WTC11 (cell line): Measurements from ENCODE around the gene TRIML1. TPM values are rescaled to one million over a fixed set of nuclear protein-coding genes. Genes with fewer than 3 reads are reported as not detected.

ENCODE experiments used
- ATAC-seq: fragments of 200-7000 bp; cut with Tn5 transposase; 2 replicates; pipeline ENCODE4 v1.10.0; 2021; ENCODE audit warnings: mild to moderate bottlenecking, moderate library complexity
- CTCF ChIA-PET: fragments of 300-600 bp; sonication (Branson Sonifier 250); formaldehyde crosslinking; loops from one replicate; lab custom pipeline; 2021; ENCODE audit warnings: antibody characterized with exemption; lab: Charles Lee
- POLR2A ChIA-PET: fragments of 350-600 bp; sonication (Branson Sonifier 250); formaldehyde crosslinking; loops from one replicate; lab custom pipeline; 2021; ENCODE audit warnings: antibody characterized with exemption; lab: Charles Lee
- DNase-seq: peaks from one replicate; pipeline ENCODE4 v3.0.0; 2021; ENCODE audit warnings: low spot score
- H3K27ac Mint-ChIP-seq: 2 replicates; pipeline ENCODE4 v1.8.0; 2021; ENCODE audit warnings: mixed read lengths
- H3K27me3 Mint-ChIP-seq: 2 replicates; pipeline ENCODE4 v1.8.0; 2021; ENCODE audit warnings: low read depth, mild to moderate bottlenecking, moderate library complexity, mixed read lengths
- H3K36me3 Mint-ChIP-seq: 2 replicates; pipeline ENCODE4 v1.8.0; 2021; ENCODE audit warnings: mixed read lengths
- H3K4me1 Mint-ChIP-seq: 2 replicates; pipeline ENCODE4 v1.8.0; 2022; ENCODE audit warnings: mixed read lengths
- H3K4me3 Mint-ChIP-seq: 2 replicates; pipeline ENCODE4 v1.8.0; 2021; ENCODE audit warnings: mild to moderate bottlenecking, moderate library complexity, mixed read lengths
- H3K9me3 Mint-ChIP-seq: 2 replicates; pipeline ENCODE4 v1.8.0; 2021; ENCODE audit warnings: mixed read lengths
- CBFB ChIP-seq: sonication (generic); formaldehyde crosslinking; IDR thresholded peaks from 2 replicates; pipeline ENCODE4 v1.8.1; 2022; ENCODE audit warnings: mild to moderate bottlenecking, low read depth, missing genetic modification reagents
- ESRRA ChIP-seq: sonication (generic); formaldehyde crosslinking; IDR thresholded peaks from 2 replicates; pipeline ENCODE4 v1.8.1; 2022; ENCODE audit warnings: mild to moderate bottlenecking, missing genetic modification reagents, borderline replicate concordance
- HMGA2 ChIP-seq: fragments of 250-450 bp; sonication (Bioruptor Pico); IDR thresholded peaks from 2 replicates; pipeline ENCODE4 v1.4.0; 2021; ENCODE audit warnings: mild to moderate bottlenecking, moderate library complexity
- PRRX2 ChIP-seq: fragments of 250-450 bp; sonication (Bioruptor Pico); IDR thresholded peaks from 2 replicates; pipeline ENCODE4 v1.8.0; 2021; ENCODE audit warnings: mild to moderate bottlenecking
- SP1 ChIP-seq: sonication (generic); formaldehyde crosslinking; conservative IDR thresholded peaks from 2 replicates; pipeline ENCODE4 v1.8.1; 2022; ENCODE audit warnings: missing genetic modification reagents
- ZNF671 ChIP-seq: fragments of 250-450 bp; sonication (Bioruptor Pico); IDR thresholded peaks from 2 replicates; pipeline ENCODE4 v1.8.0; 2021; ENCODE audit warnings: mild to moderate bottlenecking
- ZSCAN18 ChIP-seq: fragments of 250-450 bp; sonication (Bioruptor Pico); IDR thresholded peaks from 2 replicates; pipeline ENCODE4 v2.1.2; 2022; ENCODE audit warnings: mild to moderate bottlenecking, moderate library complexity
- total RNA-seq: library from RNA; stranded (reverse); gene quantifications from 3 replicates; pipeline ENCODE4 v1.2.3, GENCODE V29; 2021
- TF ChIP-seq, protein P1 (sequence below): fragments of 250-450 bp; sonication (Bioruptor Pico); IDR thresholded peaks from 2 replicates; pipeline ENCODE4 v1.9.0; 2021; ENCODE audit warnings: mild to moderate bottlenecking, borderline replicate concordance
- TF ChIP-seq, protein P2 (sequence below): sonication (generic); formaldehyde crosslinking; IDR thresholded peaks from 2 replicates; pipeline ENCODE4 v1.8.1; 2022; ENCODE audit warnings: mild to moderate bottlenecking, moderate library complexity, missing genetic modification reagents

Gene TRIML1
- total RNA-seq, 1 experiment from 2014 or later = not detected

- no peak for TF ChIP-seq ZSCAN18 (CRISPR knock-in tag)
- no peak for TF ChIP-seq PRRX2 (CRISPR knock-in tag)
- TF ChIP-seq, protein P1, sequence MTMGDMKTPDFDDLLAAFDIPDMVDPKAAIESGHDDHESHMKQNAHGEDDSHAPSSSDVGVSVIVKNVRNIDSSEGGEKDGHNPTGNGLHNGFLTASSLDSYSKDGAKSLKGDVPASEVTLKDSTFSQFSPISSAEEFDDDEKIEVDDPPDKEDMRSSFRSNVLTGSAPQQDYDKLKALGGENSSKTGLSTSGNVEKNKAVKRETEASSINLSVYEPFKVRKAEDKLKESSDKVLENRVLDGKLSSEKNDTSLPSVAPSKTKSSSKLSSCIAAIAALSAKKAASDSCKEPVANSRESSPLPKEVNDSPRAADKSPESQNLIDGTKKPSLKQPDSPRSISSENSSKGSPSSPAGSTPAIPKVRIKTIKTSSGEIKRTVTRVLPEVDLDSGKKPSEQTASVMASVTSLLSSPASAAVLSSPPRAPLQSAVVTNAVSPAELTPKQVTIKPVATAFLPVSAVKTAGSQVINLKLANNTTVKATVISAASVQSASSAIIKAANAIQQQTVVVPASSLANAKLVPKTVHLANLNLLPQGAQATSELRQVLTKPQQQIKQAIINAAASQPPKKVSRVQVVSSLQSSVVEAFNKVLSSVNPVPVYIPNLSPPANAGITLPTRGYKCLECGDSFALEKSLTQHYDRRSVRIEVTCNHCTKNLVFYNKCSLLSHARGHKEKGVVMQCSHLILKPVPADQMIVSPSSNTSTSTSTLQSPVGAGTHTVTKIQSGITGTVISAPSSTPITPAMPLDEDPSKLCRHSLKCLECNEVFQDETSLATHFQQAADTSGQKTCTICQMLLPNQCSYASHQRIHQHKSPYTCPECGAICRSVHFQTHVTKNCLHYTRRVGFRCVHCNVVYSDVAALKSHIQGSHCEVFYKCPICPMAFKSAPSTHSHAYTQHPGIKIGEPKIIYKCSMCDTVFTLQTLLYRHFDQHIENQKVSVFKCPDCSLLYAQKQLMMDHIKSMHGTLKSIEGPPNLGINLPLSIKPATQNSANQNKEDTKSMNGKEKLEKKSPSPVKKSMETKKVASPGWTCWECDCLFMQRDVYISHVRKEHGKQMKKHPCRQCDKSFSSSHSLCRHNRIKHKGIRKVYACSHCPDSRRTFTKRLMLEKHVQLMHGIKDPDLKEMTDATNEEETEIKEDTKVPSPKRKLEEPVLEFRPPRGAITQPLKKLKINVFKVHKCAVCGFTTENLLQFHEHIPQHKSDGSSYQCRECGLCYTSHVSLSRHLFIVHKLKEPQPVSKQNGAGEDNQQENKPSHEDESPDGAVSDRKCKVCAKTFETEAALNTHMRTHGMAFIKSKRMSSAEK (CRISPR knock-in tag) = no peak
These were observed 30.0 kb upstream of the TRIML1 start, which contains the start of gene TRIML2 (continued) for GRCh38 chr4:188109157-188109755.

GRCh38 chr4:188110036-188110435 is 29.2 kb upstream of the TRIML1 start:
- no peaks in the 10 kb centered on the region; the same call in 1 of the 2 replicates for H3K9me3 Mint-ChIP-seq
- TF ChIP-seq, protein P1 (CRISPR knock-in tag) = no peak
- TF ChIP-seq SP1 (CRISPR knock-in tag) (no peak), CBFB (CRISPR knock-in tag) (no peak)
- TF ChIP-seq, all 79 proteins: peak for 0
- DNase-seq = no peak
- ChIA-PET CTCF (no interaction called here), POLR2A (no interaction called here)
- Mint-ChIP-seq H3K4me1 (peaks cover 50% of the 10 kb centered on the region), H3K27me3 (no peaks in the 10 kb centered on the region), H3K27ac (peak overlapping the region; percentile 100), H3K36me3 (peaks cover 13% of the 10 kb centered on the region), H3K4me3 (peak overlapping the region; percentile 74)
- ATAC-seq = no peak

- H3K4me3 Mint-ChIP-seq = peak overlapping the region; percentile 74
- peaks cover 45% of the 10 kb centered on the region for H3K4me1 Mint-ChIP-seq
- TF ChIP-seq HMGA2 (CRISPR knock-in tag) = peak; percentile 72
- TF ChIP-seq SP1 (CRISPR knock-in tag) = no peak
- no peak for TF ChIP-seq ESRRA
- no peak for TF ChIP-seq ZNF671 (CRISPR knock-in tag)
- TF ChIP-seq, protein P2, sequence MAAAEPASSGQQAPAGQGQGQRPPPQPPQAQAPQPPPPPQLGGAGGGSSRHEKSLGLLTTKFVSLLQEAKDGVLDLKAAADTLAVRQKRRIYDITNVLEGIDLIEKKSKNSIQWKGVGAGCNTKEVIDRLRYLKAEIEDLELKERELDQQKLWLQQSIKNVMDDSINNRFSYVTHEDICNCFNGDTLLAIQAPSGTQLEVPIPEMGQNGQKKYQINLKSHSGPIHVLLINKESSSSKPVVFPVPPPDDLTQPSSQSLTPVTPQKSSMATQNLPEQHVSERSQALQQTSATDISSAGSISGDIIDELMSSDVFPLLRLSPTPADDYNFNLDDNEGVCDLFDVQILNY (CRISPR knock-in tag) = no peak
- no peaks in the 10 kb centered on the region for H3K27me3 Mint-ChIP-seq
- CTCF ChIA-PET = no interaction called here
- no peaks in the 10 kb centered on the region for H3K9me3 Mint-ChIP-seq
- peak overlapping the region; percentile 100 for H3K27ac Mint-ChIP-seq
- POLR2A ChIA-PET = no interaction called here
- DNase-seq = no peak
- peaks cover 5% of the 10 kb centered on the region for H3K36me3 Mint-ChIP-seq
- ATAC-seq = no peak
These were observed 28.3 kb upstream of the TRIML1 start for GRCh38 chr4:188110741-188111471.
